GM18907 (cell line): ENCODE results near the gene PIWIL4.
"Not testable (repeated sequence)": the region's sequence is repeated elsewhere in the genome, so short reads cannot be mapped to it uniquely, and the experiment has no call there.

Experiments used
- ATAC-seq: cut with Tn5 transposase; IDR thresholded peaks from one replicate; pipeline ENCODE4 v1.9.1; 2021; ENCODE audit warnings: mild to moderate bottlenecking, moderate library complexity; ENCODE audit not compliant: unreplicated experiment

Gene PIWIL4

GRCh38 chr11:94635072-94635471, 67.9 kb downstream of the PIWIL4 start:
- no peak for ATAC-seq

GRCh38 chr11:94636388-94636949, 69.3 kb downstream of the PIWIL4 start:
- ATAC-seq, result no peak

GRCh38 chr11:94638301-94638901, 71.2 kb downstream of the PIWIL4 start:
- no peak for ATAC-seq

DNA sequence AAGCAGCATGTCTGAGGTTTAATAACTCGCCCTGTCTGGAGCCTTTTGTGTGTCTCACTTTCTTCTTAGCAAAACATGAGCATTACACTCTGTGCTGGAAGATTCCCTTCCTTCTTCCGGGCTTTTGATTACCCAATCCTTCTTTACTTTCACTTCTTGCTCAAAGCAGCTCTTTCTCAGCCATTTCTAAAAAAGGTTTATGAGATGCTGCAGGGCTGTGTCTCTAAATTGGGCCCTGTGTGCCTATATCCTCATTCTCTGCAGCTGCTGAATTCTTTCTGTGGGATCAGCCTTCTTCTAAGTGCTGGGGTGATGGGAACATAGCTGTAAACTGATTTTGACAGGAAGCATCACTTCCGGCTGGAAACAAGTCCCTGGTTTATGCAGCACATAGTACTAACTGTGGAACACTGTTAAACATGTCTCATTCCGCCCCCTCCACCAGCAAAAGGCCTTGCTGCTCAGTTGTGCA, 71.8 kb downstream of the PIWIL4 start:
- no peak for ATAC-seq

GRCh38 chr11:94639901-94640721, 72.9 kb downstream of the PIWIL4 start:
- ATAC-seq, result no peak

DNA sequence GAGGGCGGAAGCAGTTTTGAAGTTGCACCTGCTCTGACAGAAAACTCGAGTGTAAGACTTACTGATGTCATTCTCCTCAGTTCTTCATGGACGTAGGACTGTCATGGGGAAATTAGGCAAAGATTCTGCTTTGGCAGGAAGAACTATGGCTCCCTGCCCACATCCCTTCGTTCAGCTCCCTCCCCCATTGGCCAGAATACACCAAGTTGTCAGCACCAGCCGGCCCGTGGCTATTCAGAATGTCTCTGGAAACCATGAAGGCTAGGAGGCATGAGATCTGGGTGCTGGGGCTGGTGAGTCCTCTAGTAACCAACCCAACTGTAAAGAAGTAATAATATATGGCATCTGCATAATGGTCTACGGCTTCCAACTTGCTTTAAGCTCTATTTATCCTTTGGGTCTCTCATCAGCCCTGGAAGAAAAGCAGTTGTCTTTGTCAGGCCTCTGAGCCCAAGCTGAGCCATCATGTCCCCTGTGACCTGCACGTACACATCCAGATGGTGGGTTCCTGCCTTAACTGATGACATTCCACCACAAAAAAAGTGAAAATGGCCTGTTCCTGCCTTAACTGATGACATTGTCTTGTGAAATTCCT, 74.1 kb downstream of the PIWIL4 start:
- ATAC-seq, result no peak

DNA sequence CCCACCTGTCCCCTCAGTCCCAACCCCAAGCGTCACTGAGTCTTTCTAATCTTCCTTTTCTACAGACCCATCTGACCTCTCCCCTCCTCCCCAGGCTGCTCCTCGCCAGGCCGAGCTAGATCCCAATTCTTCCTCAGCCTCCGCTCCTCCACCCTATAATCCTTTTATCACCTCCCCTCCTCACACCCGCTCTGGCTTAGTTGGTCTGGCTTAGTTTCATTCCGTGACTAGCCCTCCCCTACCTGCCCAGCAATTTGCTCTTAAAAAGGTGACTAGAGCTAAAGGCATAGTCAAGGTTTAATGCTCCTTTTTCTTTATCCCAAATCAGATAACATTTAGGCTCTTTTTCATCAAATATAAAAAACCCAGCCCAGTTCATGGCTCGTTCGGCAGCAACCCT, 76.0 kb downstream of the PIWIL4 start:
- not testable (repeated sequence) for ATAC-seq

DNA sequence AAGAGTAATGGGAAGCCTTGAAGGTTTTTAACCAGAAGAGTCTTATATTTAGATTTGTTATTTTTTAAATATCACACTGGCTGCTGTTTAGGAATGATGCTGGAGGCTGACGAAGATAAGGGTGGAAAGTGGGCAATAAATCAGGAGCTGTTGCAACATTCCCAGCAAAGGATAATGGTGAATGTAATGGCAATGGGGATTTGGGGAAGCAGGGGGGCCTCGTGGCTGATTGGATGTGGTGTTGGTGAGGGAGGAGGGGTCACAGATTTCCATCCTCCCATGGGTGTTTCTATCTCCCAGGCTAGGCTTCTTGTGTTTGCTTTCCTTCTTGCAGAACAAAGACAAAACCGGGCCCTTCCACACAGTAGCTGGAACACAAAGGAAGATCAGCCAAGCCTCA, 80.8 kb downstream of the PIWIL4 start:
- ATAC-seq, result no peak

DNA sequence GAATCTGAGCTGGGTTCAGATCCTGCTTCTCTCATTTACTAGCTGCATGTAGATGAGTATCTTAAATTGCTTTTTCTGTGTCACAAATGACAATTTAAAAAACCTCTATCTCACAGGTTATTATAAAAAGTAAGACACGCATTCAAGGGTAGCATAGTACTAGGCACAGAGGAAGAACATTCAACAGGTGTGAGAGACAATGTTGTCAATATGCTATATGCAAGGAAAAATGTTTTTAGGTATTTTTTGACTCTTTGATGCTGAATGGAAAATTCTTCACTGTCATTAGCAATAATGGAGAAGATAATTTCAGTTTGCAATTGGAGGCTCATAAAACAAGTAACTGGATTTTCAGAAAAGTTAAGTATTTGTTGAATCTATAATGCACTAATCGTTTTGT, 81.6 kb downstream of the PIWIL4 start:
- ATAC-seq, result no peak

DNA sequence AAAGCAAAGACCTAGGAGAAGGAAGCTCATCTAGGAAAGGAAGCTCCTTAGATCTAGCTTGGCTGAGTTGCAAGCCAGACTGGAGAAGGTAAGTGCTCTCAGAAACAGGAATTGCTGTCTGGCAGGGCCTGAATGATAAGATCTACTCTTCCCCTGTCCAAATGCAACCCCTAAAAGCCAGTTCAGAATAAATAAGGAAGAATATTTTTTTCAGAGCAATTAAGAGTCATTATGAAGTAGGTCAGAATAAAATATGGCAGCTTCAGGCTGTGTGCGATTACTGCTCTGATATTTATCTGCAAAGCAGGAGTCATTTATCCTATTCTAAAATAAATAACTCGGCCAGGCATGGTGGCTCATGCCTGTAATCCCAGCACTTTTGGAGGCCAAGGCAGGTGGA, 82.1 kb downstream of the PIWIL4 start:
- no peak for ATAC-seq

GRCh38 chr11:94649964-94650623, 82.9 kb downstream of the PIWIL4 start:
- ATAC-seq, result no peak

- ATAC-seq, result no peak
These were observed 83.6 kb downstream of the PIWIL4 start for GRCh38 chr11:94650756-94651155.

- ATAC-seq, result no peak
These were observed 85.6 kb downstream of the PIWIL4 start for GRCh38 chr11:94652735-94653284.

GRCh38 chr11:94653561-94653960, 86.4 kb downstream of the PIWIL4 start:
- ATAC-seq, result no peak

DNA sequence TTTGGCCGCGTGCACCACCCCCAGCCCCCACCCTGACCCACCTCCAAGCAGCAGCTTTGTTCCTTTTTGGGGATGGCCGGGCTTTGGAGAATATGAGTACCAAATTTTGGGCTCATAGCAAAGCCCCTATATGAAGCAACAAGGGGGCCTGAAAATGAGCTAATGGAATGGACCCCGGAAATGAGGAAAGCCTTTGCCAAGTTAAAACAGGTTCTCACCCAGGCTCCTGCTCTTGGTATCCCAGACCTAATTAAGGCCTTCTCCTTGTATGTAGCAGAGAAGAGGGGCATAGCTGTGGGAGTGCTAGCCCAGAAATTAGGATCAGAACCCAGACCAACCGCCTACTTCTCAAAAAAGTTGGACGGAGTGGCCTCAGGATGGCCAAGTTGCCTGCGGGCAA, 87.0 kb downstream of the PIWIL4 start:
- no peak for ATAC-seq

DNA sequence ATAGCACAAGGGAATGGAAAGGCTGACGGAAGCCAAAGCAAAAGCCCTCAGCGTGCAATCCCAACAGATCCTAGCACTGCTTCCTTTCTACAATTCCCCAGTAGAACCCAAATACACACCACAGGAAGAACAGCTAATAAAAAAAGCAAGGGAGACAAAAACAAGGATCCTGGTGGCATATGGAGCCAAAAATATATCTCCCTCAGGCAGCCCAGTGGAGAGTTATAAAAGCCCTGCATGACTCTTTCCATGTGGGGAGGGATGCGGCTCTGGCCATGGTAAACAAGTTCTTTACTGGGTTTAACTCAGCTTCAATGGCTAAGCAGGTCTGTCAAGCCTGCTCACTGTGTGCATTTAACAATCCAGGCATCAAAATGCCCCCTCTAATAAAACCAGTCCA, 88.1 kb downstream of the PIWIL4 start:
- ATAC-seq, result no peak

GRCh38 chr11:94655956-94656355, 88.8 kb downstream of the PIWIL4 start:
- no peak for ATAC-seq

DNA sequence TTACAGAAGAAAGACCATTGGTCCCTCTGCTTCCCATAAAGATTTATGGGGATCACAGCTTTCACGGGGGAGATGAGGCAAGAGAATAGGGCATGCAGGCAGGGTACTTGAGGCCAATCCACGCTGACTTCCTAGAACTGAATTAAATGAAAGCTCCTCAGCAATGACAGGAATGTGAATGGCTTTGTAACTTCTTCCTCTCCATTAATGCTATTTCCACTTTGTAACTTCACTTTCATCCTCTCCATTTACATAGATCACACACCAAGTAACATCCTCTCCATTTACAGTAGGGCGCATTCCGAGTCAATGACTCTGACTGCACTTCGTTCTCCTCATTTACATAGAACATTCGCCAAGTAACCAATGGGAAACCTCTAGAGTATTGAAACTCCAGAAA, 89.8 kb downstream of the PIWIL4 start:
- no peak for ATAC-seq

- ATAC-seq, result no peak
These were observed 90.5 kb downstream of the PIWIL4 start for GRCh38 chr11:94657629-94658028.

DNA sequence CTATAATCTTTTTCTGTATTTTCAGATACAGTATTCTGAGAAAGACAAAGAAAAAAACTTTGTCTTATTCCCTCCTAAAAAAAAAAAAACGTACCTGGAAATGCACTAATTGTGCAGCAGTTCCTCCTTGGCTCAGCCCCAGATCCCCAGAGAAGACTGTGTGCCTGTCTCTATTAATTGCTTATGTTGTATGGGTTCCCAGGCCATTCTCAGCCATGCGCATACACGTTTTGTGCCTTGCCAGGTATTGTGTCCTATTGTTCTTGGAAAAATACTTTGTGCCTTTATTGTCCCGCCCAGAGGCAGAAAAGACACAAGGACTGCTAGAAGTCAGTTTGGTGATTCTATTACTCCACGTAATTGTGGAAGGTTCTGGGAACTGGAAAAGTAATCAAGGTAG, 91.2 kb downstream of the PIWIL4 start:
- no peak for ATAC-seq

- ATAC-seq, result no peak
These were observed 91.7 kb downstream of the PIWIL4 start for GRCh38 chr11:94658888-94659287.
